Panc1 (cell line): ENCODE measurements around the gene PRPH.

Experiments
- CTCF ChIP-seq: fragments of 450-650 bp; IDR thresholded peaks from 2 replicates; pipeline ENCODE4 v1.5.1; 2017; ENCODE audit warnings: mild to moderate bottlenecking
- POLR2AphosphoS5 ChIP-seq: IDR thresholded peaks from 2 replicates; pipeline ENCODE4 v1.6.1; 2012; ENCODE audit warnings: mild to moderate bottlenecking, low read depth, low read length, moderate library complexity
- SIN3A ChIP-seq: IDR thresholded peaks from 2 replicates; pipeline ENCODE4 v1.6.1; 2012; ENCODE audit warnings: low read depth, mild to moderate bottlenecking, low read length, moderate library complexity, borderline replicate concordance; ENCODE audit not compliant: insufficient read depth
- TCF7L2 ChIP-seq: IDR thresholded peaks from 2 replicates; pipeline ENCODE4 v1.6.1; 2011; ENCODE audit warnings: mild to moderate bottlenecking, low read depth, low read length, inconsistent platforms
- TF ChIP-seq, protein P1 (sequence below), 2 experiments: IDR thresholded peaks; 2 replicates each; pipeline ENCODE4 v1.6.1; 2011 to 2012; ENCODE audit warnings: low read depth in 2 of 2, control low read depth in 1 of 2, low read length in 1 of 2, mild to moderate bottlenecking in 1 of 2, moderate library complexity in 1 of 2; ENCODE audit not compliant: insufficient read depth in 1 of 2

GRCh38 chr12:49260571-49261363 lies 34.2 kb upstream of the PRPH start:
- TF ChIP-seq CTCF (no peak), POLR2AphosphoS5 (no peak), SIN3A (no peak), TCF7L2 (no peak)
- TF ChIP-seq, protein P1, sequence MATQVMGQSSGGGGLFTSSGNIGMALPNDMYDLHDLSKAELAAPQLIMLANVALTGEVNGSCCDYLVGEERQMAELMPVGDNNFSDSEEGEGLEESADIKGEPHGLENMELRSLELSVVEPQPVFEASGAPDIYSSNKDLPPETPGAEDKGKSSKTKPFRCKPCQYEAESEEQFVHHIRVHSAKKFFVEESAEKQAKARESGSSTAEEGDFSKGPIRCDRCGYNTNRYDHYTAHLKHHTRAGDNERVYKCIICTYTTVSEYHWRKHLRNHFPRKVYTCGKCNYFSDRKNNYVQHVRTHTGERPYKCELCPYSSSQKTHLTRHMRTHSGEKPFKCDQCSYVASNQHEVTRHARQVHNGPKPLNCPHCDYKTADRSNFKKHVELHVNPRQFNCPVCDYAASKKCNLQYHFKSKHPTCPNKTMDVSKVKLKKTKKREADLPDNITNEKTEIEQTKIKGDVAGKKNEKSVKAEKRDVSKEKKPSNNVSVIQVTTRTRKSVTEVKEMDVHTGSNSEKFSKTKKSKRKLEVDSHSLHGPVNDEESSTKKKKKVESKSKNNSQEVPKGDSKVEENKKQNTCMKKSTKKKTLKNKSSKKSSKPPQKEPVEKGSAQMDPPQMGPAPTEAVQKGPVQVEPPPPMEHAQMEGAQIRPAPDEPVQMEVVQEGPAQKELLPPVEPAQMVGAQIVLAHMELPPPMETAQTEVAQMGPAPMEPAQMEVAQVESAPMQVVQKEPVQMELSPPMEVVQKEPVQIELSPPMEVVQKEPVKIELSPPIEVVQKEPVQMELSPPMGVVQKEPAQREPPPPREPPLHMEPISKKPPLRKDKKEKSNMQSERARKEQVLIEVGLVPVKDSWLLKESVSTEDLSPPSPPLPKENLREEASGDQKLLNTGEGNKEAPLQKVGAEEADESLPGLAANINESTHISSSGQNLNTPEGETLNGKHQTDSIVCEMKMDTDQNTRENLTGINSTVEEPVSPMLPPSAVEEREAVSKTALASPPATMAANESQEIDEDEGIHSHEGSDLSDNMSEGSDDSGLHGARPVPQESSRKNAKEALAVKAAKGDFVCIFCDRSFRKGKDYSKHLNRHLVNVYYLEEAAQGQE (IDR thresholded peaks at IDR 0.05; ENCODE audit: insufficient read depth in 1 of 2, low read depth in 2 of 2, low read length in 1 of 2) = no peak
